ENCODE measurements around the gene SUDS3.

Gene SUDS3

GRCh38 chr12:118436986-118437385 lies 60.6 kb downstream of the SUDS3 start:
- Histone ChIP-seq H4K20me1 (ENCODE audit: insufficient read depth, low read length) (no peaks in the 10 kb centered on the region), H3K9ac (ENCODE audit: low read length) (no peak overlapping the region), H3K79me2 (ENCODE audit: low read length) (no peaks in the 10 kb centered on the region), H3K27ac (ENCODE audit: low read length) (no peak overlapping the region), H3K9me3 (ENCODE audit: insufficient read depth, low read length) (no peaks in the 10 kb centered on the region), H3K4me2 (ENCODE audit: low read length) (no peak overlapping the region), H3K4me3 (ENCODE audit: low read length) (no peak overlapping the region), H3K27me3 (ENCODE audit: low read depth, low read length) (peaks cover 22% of the 10 kb centered on the region), H3K4me1 (ENCODE audit: low read length) (no peaks in the 10 kb centered on the region), H2AFZ (ENCODE audit: low read depth, low read length) (no peak overlapping the region), H3K36me3 (replicated peaks; ENCODE audit: low read depth, low read length) (no peaks in the 10 kb centered on the region)
- no peak for TF ChIP-seq CTCF (IDR thresholded peaks at IDR 0.05; ENCODE audit: low read depth, low read length)
- TF ChIP-seq EZH2phosphoT487 (IDR thresholded peaks at IDR 0.05; ENCODE audit: low read depth): no peak

- Histone ChIP-seq H3K27me3 (ENCODE audit: low read depth, low read length) (peaks cover 28% of the 10 kb centered on the region), H4K20me1 (ENCODE audit: insufficient read depth, low read length) (no peaks in the 10 kb centered on the region), H2AFZ (ENCODE audit: low read depth, low read length) (no peak overlapping the region), H3K27ac (ENCODE audit: low read length) (no peak overlapping the region), H3K79me2 (ENCODE audit: low read length) (no peaks in the 10 kb centered on the region), H3K4me2 (ENCODE audit: low read length) (no peak overlapping the region), H3K36me3 (replicated peaks; ENCODE audit: low read depth, low read length) (no peaks in the 10 kb centered on the region), H3K4me1 (ENCODE audit: low read length) (no peaks in the 10 kb centered on the region), H3K9ac (ENCODE audit: low read length) (no peak overlapping the region), H3K4me3 (ENCODE audit: low read length) (no peak overlapping the region), H3K9me3 (ENCODE audit: insufficient read depth, low read length) (no peaks in the 10 kb centered on the region)
- TF ChIP-seq EZH2phosphoT487 (IDR thresholded peaks at IDR 0.05; ENCODE audit: low read depth): no peak
- no peak for TF ChIP-seq CTCF (IDR thresholded peaks at IDR 0.05; ENCODE audit: low read depth, low read length)
Measured at GRCh38 chr12:118439068-118439467, 62.7 kb downstream of the SUDS3 start.

DNA sequence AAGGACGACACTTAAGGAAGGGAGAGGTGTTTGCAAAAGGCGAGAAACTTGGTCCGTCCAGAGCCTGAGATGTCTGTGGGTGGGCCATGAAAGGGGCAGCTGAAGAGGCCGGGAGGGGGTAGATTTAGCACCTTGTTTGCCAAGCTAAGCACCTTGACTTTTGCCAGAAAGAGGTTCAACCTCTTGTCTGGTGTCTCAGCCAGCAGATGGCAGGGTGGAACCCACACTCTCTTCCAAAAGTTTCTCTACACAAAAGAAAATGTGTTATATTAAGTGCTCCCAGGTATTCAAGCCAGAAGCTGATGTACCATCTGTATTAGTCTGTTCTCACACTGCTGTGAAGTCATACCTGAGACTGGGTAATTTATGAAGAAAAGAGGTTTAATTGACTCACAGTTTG lies 69.9 kb downstream of the SUDS3 start:
- Histone ChIP-seq H3K36me3 (replicated peaks; ENCODE audit: low read depth, low read length) (no peaks in the 10 kb centered on the region), H2AFZ (ENCODE audit: low read depth, low read length) (no peak overlapping the region), H3K4me3 (ENCODE audit: low read length) (no peak overlapping the region), H3K9me3 (ENCODE audit: insufficient read depth, low read length) (no peaks in the 10 kb centered on the region), H4K20me1 (ENCODE audit: insufficient read depth, low read length) (no peaks in the 10 kb centered on the region), H3K27ac (ENCODE audit: low read length) (no peak overlapping the region), H3K4me1 (ENCODE audit: low read length) (no peaks in the 10 kb centered on the region), H3K9ac (ENCODE audit: low read length) (no peak overlapping the region), H3K27me3 (ENCODE audit: low read depth, low read length) (peaks cover 18% of the 10 kb centered on the region; the same call in 1 of the 2 replicates), H3K4me2 (ENCODE audit: low read length) (no peak overlapping the region), H3K79me2 (ENCODE audit: low read length) (no peaks in the 10 kb centered on the region)
- TF ChIP-seq CTCF (IDR thresholded peaks at IDR 0.05; ENCODE audit: low read depth, low read length) (0 out of 2 replicates have a peak, but pooled peaks have one; percentile 12), EZH2phosphoT487 (IDR thresholded peaks at IDR 0.05; ENCODE audit: low read depth) (no peak)

- TF ChIP-seq EZH2phosphoT487 (IDR thresholded peaks at IDR 0.05; ENCODE audit: low read depth) (no peak), CTCF (IDR thresholded peaks at IDR 0.05; ENCODE audit: low read depth, low read length) (no peak)
Measured at GRCh38 chr12:118447181-118447580, 70.8 kb downstream of the SUDS3 start.

More at GRCh38 chr12:118447181-118447580, 70.8 kb downstream of the SUDS3 start:
- Histone ChIP-seq H3K27me3 (ENCODE audit: low read depth, low read length) (peaks cover 21% of the 10 kb centered on the region; the same call in 1 of the 2 replicates), H3K36me3 (replicated peaks; ENCODE audit: low read depth, low read length) (no peaks in the 10 kb centered on the region), H3K4me2 (ENCODE audit: low read length) (no peak overlapping the region), H3K79me2 (ENCODE audit: low read length) (no peaks in the 10 kb centered on the region), H3K9me3 (ENCODE audit: insufficient read depth, low read length) (no peaks in the 10 kb centered on the region), H3K4me1 (ENCODE audit: low read length) (no peaks in the 10 kb centered on the region), H4K20me1 (ENCODE audit: insufficient read depth, low read length) (no peaks in the 10 kb centered on the region), H3K9ac (ENCODE audit: low read length) (no peak overlapping the region), H3K27ac (ENCODE audit: low read length) (no peak overlapping the region), H3K4me3 (ENCODE audit: low read length) (no peak overlapping the region), H2AFZ (ENCODE audit: low read depth, low read length) (no peak overlapping the region)
